SU-DHL-6 (cell line): ENCODE data around the gene PRKAR1B.

Source experiments
- H2AFZ ChIP-seq: fragments of 200-600 bp; sonication (generic); 2 replicates; pipeline ENCODE4 v1.6.1; 2014; ENCODE audit warnings: low read depth, mild to moderate bottlenecking, moderate library complexity, mixed read lengths, antibody characterized with exemption, low read length; ENCODE audit not compliant: severe bottlenecking
- H3F3A ChIP-seq: fragments of 200-600 bp; shearing (Covaris generic); 2 replicates; pipeline ENCODE4 v1.6.0; 2016; ENCODE audit warnings: antibody characterized with exemption, mild to moderate bottlenecking; ENCODE audit not compliant: insufficient read depth
- H3K27ac ChIP-seq: fragments of 200-600 bp; sonication (generic); 2 replicates; pipeline ENCODE4 v1.5.1; 2016; ENCODE audit warnings: low read depth, mild to moderate bottlenecking, low read length, moderate library complexity, mixed read lengths
- H3K27me3 ChIP-seq: fragments of 200-600 bp; sonication (generic), shearing (Covaris generic); 2 replicates; pipeline ENCODE4 v1.6.0; 2014; ENCODE audit warnings: mild to moderate bottlenecking, low read length
- H3K36me3 ChIP-seq: fragments of 200-600 bp; sonication (generic); 2 replicates; pipeline ENCODE4 v1.6.1; 2014; ENCODE audit warnings: mild to moderate bottlenecking, low read length, mixed read lengths
- H3K4me2 ChIP-seq: fragments of 300-600, 200-600 bp; shearing (Covaris generic), sonication (generic); 2 replicates; pipeline ENCODE4 v1.6.0; 2014; ENCODE audit warnings: low read length, low read depth, mild to moderate bottlenecking; ENCODE audit not compliant: poor library complexity, severe bottlenecking
- H3K4me3 ChIP-seq: fragments of 200-600 bp; sonication (generic); 2 replicates; pipeline ENCODE4 v1.5.1; 2014; ENCODE audit warnings: antibody characterized with exemption, low read length, mild to moderate bottlenecking, mixed read lengths; ENCODE audit not compliant: insufficient read depth, poor library complexity, severe bottlenecking
- H3K79me2 ChIP-seq: fragments of 200-600 bp; sonication (generic); 2 replicates; pipeline ENCODE4 v1.6.1; 2014; ENCODE audit warnings: mild to moderate bottlenecking, low read length, moderate library complexity; ENCODE audit not compliant: insufficient read depth
- H3K9ac ChIP-seq: fragments of 200-600 bp; sonication (generic); 2 replicates; pipeline ENCODE4 v1.7.0; 2014; ENCODE audit warnings: mild to moderate bottlenecking, low read length
- H3K9me2 ChIP-seq: fragments of 200-600 bp; sonication (generic); replicated peaks from 2 replicates; pipeline ENCODE4 v1.6.1; 2014; ENCODE audit warnings: low read length; ENCODE audit not compliant: insufficient read depth
- H3K9me3 ChIP-seq: fragments of 200-600 bp; sonication (generic); 2 replicates; pipeline ENCODE4 v1.6.1; 2014; ENCODE audit warnings: low read length, mixed read lengths; ENCODE audit not compliant: insufficient read depth
- H4K20me1 ChIP-seq: fragments of 200-600 bp; sonication (generic); 2 replicates; pipeline ENCODE4 v1.6.1; 2014; ENCODE audit warnings: low read depth, mild to moderate bottlenecking, antibody characterized with exemption, low read length, moderate library complexity, mixed read lengths
- CTCF ChIP-seq: fragments of 200-600 bp; sonication (generic); IDR thresholded peaks from one replicate; pipeline ENCODE4 v1.5.1; 2017; ENCODE audit warnings: antibody characterized with exemption, mild to moderate bottlenecking, low read length, moderate library complexity; ENCODE audit not compliant: insufficient read depth, poor library complexity, severe bottlenecking
- EZH2phosphoT487 ChIP-seq: fragments of 200-600 bp; sonication (generic), shearing (Covaris generic); conservative IDR thresholded peaks from 2 replicates; pipeline ENCODE4 v1.6.1; 2018; ENCODE audit warnings: mild to moderate bottlenecking, antibody characterized with exemption, low read length, moderate library complexity, mixed read lengths

PRKAR1B gene

GRCh38 chr7:602341-603141 lies 124.5 kb downstream of the PRKAR1B start:
- Histone ChIP-seq H3K36me3 (no peaks in the 10 kb centered on the region), H3K27ac (no peak overlapping the region), H3K9ac (no peak overlapping the region), H3F3A (no peaks in the 10 kb centered on the region), H2AFZ (no peak overlapping the region), H3K79me2 (no peaks in the 10 kb centered on the region), H3K4me3 (no peak overlapping the region), H4K20me1 (no peaks in the 10 kb centered on the region), H3K9me2 (no peaks in the 10 kb centered on the region), H3K4me2 (no peak overlapping the region), H3K27me3 (no peaks in the 10 kb centered on the region), H3K9me3 (no peaks in the 10 kb centered on the region)
- no peak for TF ChIP-seq EZH2phosphoT487
- no peak for TF ChIP-seq CTCF

GRCh38 chr7:601595-602340 lies 125.3 kb downstream of the PRKAR1B start:
- Histone ChIP-seq H3K4me3 (no peak overlapping the region), H3K9ac (no peak overlapping the region), H3K79me2 (no peaks in the 10 kb centered on the region), H3K36me3 (no peaks in the 10 kb centered on the region), H3F3A (no peaks in the 10 kb centered on the region), H3K4me2 (no peak overlapping the region), H3K27ac (no peak overlapping the region), H2AFZ (no peak overlapping the region), H3K9me2 (no peaks in the 10 kb centered on the region), H3K9me3 (no peaks in the 10 kb centered on the region), H3K27me3 (no peaks in the 10 kb centered on the region), H4K20me1 (no peaks in the 10 kb centered on the region)
- TF ChIP-seq CTCF: no peak
- TF ChIP-seq EZH2phosphoT487: no peak

- Histone ChIP-seq H3K9me2 (no peaks in the 10 kb centered on the region), H3F3A (no peaks in the 10 kb centered on the region), H3K79me2 (no peaks in the 10 kb centered on the region), H4K20me1 (no peaks in the 10 kb centered on the region), H3K9ac (no peak overlapping the region), H3K4me2 (no peak overlapping the region), H3K9me3 (no peaks in the 10 kb centered on the region), H3K27ac (no peak overlapping the region), H3K27me3 (no peaks in the 10 kb centered on the region), H3K4me3 (no peak overlapping the region), H2AFZ (no peak overlapping the region), H3K36me3 (no peaks in the 10 kb centered on the region)
- TF ChIP-seq EZH2phosphoT487 (no peak), CTCF (no peak)
Observed at GRCh38 chr7:601036-601594, 126.0 kb downstream of the PRKAR1B start.
